DND-41 (cell line): ENCODE measurements around the gene FHL5.

Experiments
- ATAC-seq: fragments of 200-7000 bp; cut with Tn5 transposase; 3 replicates; pipeline ENCODE4 v1.9.1; 2021; ENCODE audit warnings: low read depth; ENCODE audit not compliant: insufficient read depth
- DNase-seq: peaks from one replicate; pipeline ENCODE4 v3.0.0-alpha.2; 2020
- H2AFZ ChIP-seq: 2 replicates; pipeline ENCODE4 v1.6.0; 2012; ENCODE audit warnings: low read depth, low read length
- H3K27ac ChIP-seq: 2 replicates; pipeline ENCODE4 v1.5.1; 2012; ENCODE audit warnings: low read length, inconsistent platforms
- H3K27me3 ChIP-seq: fragments of 200-600 bp; sonication (generic); 2 replicates; pipeline ENCODE4 v1.6.0; 2012; ENCODE audit warnings: low read length, mild to moderate bottlenecking, inconsistent platforms; ENCODE audit not compliant: insufficient read depth, poor library complexity
- H3K36me3 ChIP-seq: 2 replicates; pipeline ENCODE4 v1.5.1; 2012; ENCODE audit warnings: low read length, inconsistent platforms; ENCODE audit not compliant: insufficient read depth
- H3K4me1 ChIP-seq: 2 replicates; pipeline ENCODE4 v1.5.1; 2012; ENCODE audit warnings: mild to moderate bottlenecking, low read length; ENCODE audit not compliant: insufficient read depth
- H3K4me2 ChIP-seq: 2 replicates; pipeline ENCODE4 v1.6.0; 2012; ENCODE audit warnings: mild to moderate bottlenecking, moderate library complexity, low read length, inconsistent platforms; ENCODE audit not compliant: insufficient read depth
- H3K4me3 ChIP-seq, 2 experiments: fragments of 200-600 bp in 1 of 2; shearing (Covaris generic) in 1 of 2; 2 replicates each; pipeline ENCODE4 v1.5.1; 2012 to 2016; ENCODE audit warnings: inconsistent platforms in 2 of 2, low read length in 2 of 2, mild to moderate bottlenecking in 2 of 2, low read depth in 1 of 2, moderate library complexity in 1 of 2
- H3K79me2 ChIP-seq: 2 replicates; pipeline ENCODE4 v1.6.0; 2012; ENCODE audit warnings: low read length, inconsistent platforms; ENCODE audit not compliant: insufficient read depth
- H3K9ac ChIP-seq: 2 replicates; pipeline ENCODE4 v1.6.0; 2012; ENCODE audit warnings: low read depth, mild to moderate bottlenecking, inconsistent platforms, low read length, moderate library complexity
- H3K9me3 ChIP-seq: 2 replicates; pipeline ENCODE4 v1.5.1; 2012; ENCODE audit warnings: low read length, moderate library complexity, mild to moderate bottlenecking, inconsistent platforms; ENCODE audit not compliant: insufficient read depth, severe bottlenecking
- H4K20me1 ChIP-seq: 2 replicates; pipeline ENCODE4 v1.6.0; 2012; ENCODE audit warnings: low read length; ENCODE audit not compliant: insufficient read depth
- CTCF ChIP-seq: IDR thresholded peaks from 2 replicates; pipeline ENCODE4 v1.5.1; 2012; ENCODE audit warnings: borderline replicate concordance, low read length, moderate library complexity, mild to moderate bottlenecking; ENCODE audit not compliant: poor library complexity, severe bottlenecking; ENCODE audit errors: extremely low read depth
- EZH2 ChIP-seq: IDR thresholded peaks from 3 replicates; pipeline ENCODE4 v1.6.1; 2012; ENCODE audit warnings: borderline replicate concordance, low read depth, mild to moderate bottlenecking, moderate library complexity, low read length, inconsistent platforms; ENCODE audit not compliant: severe bottlenecking

FHL5 gene

GRCh38 chr6:96649926-96650325, 87.0 kb downstream of the FHL5 start:
- Histone ChIP-seq H3K4me2 (no peak overlapping the region), H3K4me1 (no peaks in the 10 kb centered on the region), H2AFZ (no peak overlapping the region), H3K4me3 (no peak overlapping the region), H3K9me3 (no peaks in the 10 kb centered on the region), H3K27ac (no peak overlapping the region), H3K27me3 (peaks cover 3% of the 10 kb centered on the region), H3K79me2 (no peaks in the 10 kb centered on the region), H4K20me1 (no peaks in the 10 kb centered on the region), H3K36me3 (no peaks in the 10 kb centered on the region), H3K9ac (no peak overlapping the region)
- DNase-seq (no peak), ATAC-seq (no peak)
- TF ChIP-seq CTCF (no peak), EZH2 (no peak)

- Histone ChIP-seq H3K4me3 (no peak overlapping the region), H4K20me1 (no peaks in the 10 kb centered on the region), H3K4me1 (no peaks in the 10 kb centered on the region), H3K9ac (no peak overlapping the region), H3K36me3 (no peaks in the 10 kb centered on the region), H3K9me3 (no peaks in the 10 kb centered on the region), H2AFZ (no peak overlapping the region), H3K27ac (no peak overlapping the region), H3K79me2 (no peaks in the 10 kb centered on the region), H3K27me3 (no peaks in the 10 kb centered on the region), H3K4me2 (no peak overlapping the region)
- DNase-seq = no peak
- ATAC-seq = no peak
- TF ChIP-seq EZH2 (no peak), CTCF (no peak)
Measured at GRCh38 chr6:96651816-96652215, 88.9 kb downstream of the FHL5 start.

- no peak overlapping the region for H3K4me3 ChIP-seq
- H3K4me2 ChIP-seq = no peak overlapping the region
- ATAC-seq (no peak), DNase-seq (no peak)
- TF ChIP-seq EZH2 = no peak
- no peak for TF ChIP-seq CTCF
- no peaks in the 10 kb centered on the region for H3K4me1 ChIP-seq
- no peaks in the 10 kb centered on the region for H3K9me3 ChIP-seq
- no peaks in the 10 kb centered on the region for H4K20me1 ChIP-seq
- no peak overlapping the region for H3K9ac ChIP-seq
- H3K27me3 ChIP-seq = no peaks in the 10 kb centered on the region
- no peaks in the 10 kb centered on the region for H3K36me3 ChIP-seq
- no peaks in the 10 kb centered on the region for H3K79me2 ChIP-seq
- H2AFZ ChIP-seq = no peak overlapping the region
- no peak overlapping the region for H3K27ac ChIP-seq
Measured at GRCh38 chr6:96652552-96652951, 89.6 kb downstream of the FHL5 start.

- H3K9me3 ChIP-seq = no peaks in the 10 kb centered on the region
- H3K79me2 ChIP-seq = no peaks in the 10 kb centered on the region
- no peak overlapping the region for H2AFZ ChIP-seq
- no peaks in the 10 kb centered on the region for H4K20me1 ChIP-seq
- no peak overlapping the region for H3K4me2 ChIP-seq
- DNase-seq (no peak), ATAC-seq (no peak)
- H3K36me3 ChIP-seq = no peaks in the 10 kb centered on the region
- H3K4me1 ChIP-seq = no peaks in the 10 kb centered on the region
- no peaks in the 10 kb centered on the region for H3K27me3 ChIP-seq
- no peak overlapping the region for H3K9ac ChIP-seq
- TF ChIP-seq CTCF (no peak), EZH2 (no peak)
- H3K27ac ChIP-seq = no peak overlapping the region
- no peak overlapping the region for H3K4me3 ChIP-seq
Measured at GRCh38 chr6:96653181-96653580, 90.3 kb downstream of the FHL5 start.
